Activated CD4-positive, alpha-beta memory T cell treated with anti-CD3 and anti-CD28 coated beads for 36 hours (primary cell): ENCODE measurements around the gene RASSF8. TPM values are rescaled to one million over a fixed set of nuclear protein-coding genes. Genes with fewer than 3 reads are reported as not detected.

ENCODE experiments used
- CTCF ChIA-PET: fragments of 350-600 bp; sonication (Branson Sonifier 250); formaldehyde crosslinking; loops from one replicate; lab custom pipeline; 2021; ENCODE audit warnings: antibody characterized with exemption, inconsistent platforms; lab: Charles Lee
- POLR2A ChIA-PET: fragments of 350-600 bp; sonication (Branson Sonifier 250); formaldehyde crosslinking; loops from one replicate; lab custom pipeline; 2021; ENCODE audit warnings: antibody characterized with exemption; lab: Charles Lee
- DNase-seq: peaks from one replicate; pipeline ENCODE4 v3.0.0-alpha.2; 2020
- H3K27ac Mint-ChIP-seq: one replicate; pipeline ENCODE4 v1.8.0; 2021; ENCODE audit warnings: mixed read lengths
- H3K27me3 Mint-ChIP-seq: one replicate; pipeline ENCODE4 v1.8.0; 2021; ENCODE audit warnings: mixed read lengths
- H3K36me3 Mint-ChIP-seq: one replicate; pipeline ENCODE4 v1.8.0; 2021; ENCODE audit warnings: mixed read lengths
- H3K4me1 Mint-ChIP-seq: one replicate; pipeline ENCODE4 v1.8.0; 2021; ENCODE audit warnings: low read depth, mixed read lengths
- H3K4me3 Mint-ChIP-seq: one replicate; pipeline ENCODE4 v1.8.0; 2021; ENCODE audit warnings: mild to moderate bottlenecking, mixed read lengths
- H3K9me3 Mint-ChIP-seq: one replicate; pipeline ENCODE4 v1.8.0; 2021; ENCODE audit warnings: mixed read lengths
- intact Hi-C: fragments of 100-400 bp; cut with micrococcal nuclease; formaldehyde crosslinking; loops from one replicate; pipeline ENCODE4 v1.15.1; 2023
- total RNA-seq, 2 experiments: library from RNA; stranded (reverse); gene quantifications; one replicate each; pipeline ENCODE4 v1.2.3, GENCODE V29; 2021

Gene RASSF8
- total RNA-seq, 2 experiments from 2014 or later = 0.26 to 0.29 TPM

DNA sequence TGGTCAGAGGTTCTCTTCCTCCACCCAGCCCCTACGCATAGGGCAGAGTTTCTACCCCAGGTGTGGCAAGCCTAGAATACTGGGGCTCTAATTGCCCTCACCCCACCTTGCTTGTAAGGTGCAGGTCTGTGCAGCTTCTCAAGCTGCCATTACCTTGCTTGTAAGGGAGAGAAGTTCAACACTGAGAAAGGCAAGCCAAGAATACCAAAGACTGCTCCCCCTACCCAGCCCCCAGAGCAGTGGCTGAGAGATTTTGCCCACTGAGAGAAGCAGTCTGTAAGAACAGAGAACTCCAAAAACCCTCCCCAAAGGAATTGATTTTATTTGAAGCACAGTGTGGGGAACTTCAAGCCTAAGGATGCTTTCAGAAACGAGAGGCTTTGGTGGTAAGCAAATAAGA, 63.1 kb downstream of the RASSF8 start:
- DNase-seq = no peak
- H3K4me1 Mint-ChIP-seq = no peaks in the 10 kb centered on the region
- ChIA-PET POLR2A (no interaction called here), CTCF (no interaction called here)
- intact Hi-C loops = no loop called here
- H3K36me3 Mint-ChIP-seq = no peaks in the 10 kb centered on the region
- no peak overlapping the region for H3K4me3 Mint-ChIP-seq
- H3K27me3 Mint-ChIP-seq = peaks cover 7% of the 10 kb centered on the region
- no peak overlapping the region for H3K27ac Mint-ChIP-seq
- no peaks in the 10 kb centered on the region for H3K9me3 Mint-ChIP-seq

DNA sequence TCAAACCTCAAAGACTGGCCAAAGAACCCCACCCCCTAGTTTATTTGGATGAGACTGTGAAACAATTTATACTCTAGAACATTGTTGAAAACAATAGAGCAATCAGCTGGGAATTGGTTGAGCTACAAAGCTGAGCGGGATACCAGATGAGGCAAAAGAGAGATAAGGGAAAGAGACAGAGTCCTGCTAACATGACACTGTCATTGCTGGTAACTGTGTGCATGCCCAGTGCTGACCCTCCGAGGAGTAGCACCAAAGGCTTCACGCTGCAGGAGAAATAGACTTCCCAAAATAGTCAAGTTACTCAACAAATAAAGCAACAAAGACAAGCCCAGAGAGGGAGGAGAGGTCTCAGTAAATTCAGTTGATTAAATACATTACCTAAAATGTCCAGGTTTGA, 63.6 kb downstream of the RASSF8 start:
- ChIA-PET CTCF (interaction anchor here (0.6 kb wide), 1 partner anchor 43 kb away, joined by 3 read pairs; no protein-coding TSS in a partner anchor), POLR2A (no interaction called here)
- intact Hi-C loops = no loop called here
- DNase-seq = no peak
- Mint-ChIP-seq H3K4me1 (no peaks in the 10 kb centered on the region), H3K27ac (no peak overlapping the region), H3K36me3 (no peaks in the 10 kb centered on the region), H3K9me3 (no peaks in the 10 kb centered on the region), H3K4me3 (no peak overlapping the region), H3K27me3 (peaks cover 7% of the 10 kb centered on the region)

DNA sequence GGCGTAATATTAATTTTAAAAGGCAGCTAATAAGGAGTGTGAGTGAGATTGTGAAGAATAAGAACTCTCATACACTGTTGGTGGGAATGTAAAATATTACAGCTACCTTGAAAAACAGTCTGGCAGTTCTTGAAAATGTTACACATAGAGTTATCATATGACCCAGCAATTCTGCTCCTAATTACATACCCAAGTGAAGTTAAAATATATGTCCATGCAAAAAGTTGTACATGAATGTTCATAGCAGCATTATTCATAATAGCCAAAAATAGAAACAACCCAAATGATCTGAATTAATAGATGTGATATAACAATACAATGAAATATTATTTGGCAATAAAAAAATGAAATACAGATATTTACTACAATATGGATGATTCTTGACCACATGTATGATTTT, 68.2 kb downstream of the RASSF8 start:
- no peak overlapping the region for H3K4me3 Mint-ChIP-seq
- peaks cover 3% of the 10 kb centered on the region for H3K27me3 Mint-ChIP-seq
- intact Hi-C loops = no loop called here
- no peaks in the 10 kb centered on the region for H3K4me1 Mint-ChIP-seq
- CTCF ChIA-PET = interaction anchor here (1.0 kb wide), 1 partner anchor 590 kb away, joined by 5 read pairs; no protein-coding TSS in a partner anchor
- no peaks in the 10 kb centered on the region for H3K9me3 Mint-ChIP-seq
- no peaks in the 10 kb centered on the region for H3K36me3 Mint-ChIP-seq
- POLR2A ChIA-PET = no interaction called here
- no peak for DNase-seq
- no peak overlapping the region for H3K27ac Mint-ChIP-seq

DNA sequence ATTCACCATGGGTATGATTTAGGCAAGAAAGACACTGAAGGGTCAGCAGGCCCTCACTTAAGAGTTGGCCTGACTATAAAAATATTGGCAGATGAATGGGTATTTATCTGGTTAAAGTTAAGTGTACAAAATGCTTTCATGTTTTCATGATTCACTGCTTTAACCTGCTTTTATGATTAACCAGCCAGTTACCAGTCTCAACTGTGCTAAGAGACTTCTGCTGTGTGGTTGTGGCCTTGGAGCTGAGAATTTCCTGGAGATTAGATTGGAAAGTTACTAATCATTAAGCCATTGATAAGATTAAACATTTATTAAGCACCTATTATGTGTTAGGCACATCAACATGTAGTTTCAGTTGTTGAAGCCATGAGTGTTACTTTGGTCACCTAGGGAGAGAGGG, 68.9 kb downstream of the RASSF8 start:
- ChIA-PET POLR2A (no interaction called here), CTCF (interaction anchor here (1.8 kb wide), 1 partner anchor 591 kb away, joined by 8 read pairs; no protein-coding TSS in a partner anchor)
- Mint-ChIP-seq H3K9me3 (no peaks in the 10 kb centered on the region), H3K4me1 (no peaks in the 10 kb centered on the region), H3K36me3 (no peaks in the 10 kb centered on the region), H3K4me3 (no peak overlapping the region), H3K27me3 (peaks cover 3% of the 10 kb centered on the region), H3K27ac (no peak overlapping the region)
- DNase-seq = no peak
- intact Hi-C loops = no loop called here

DNA sequence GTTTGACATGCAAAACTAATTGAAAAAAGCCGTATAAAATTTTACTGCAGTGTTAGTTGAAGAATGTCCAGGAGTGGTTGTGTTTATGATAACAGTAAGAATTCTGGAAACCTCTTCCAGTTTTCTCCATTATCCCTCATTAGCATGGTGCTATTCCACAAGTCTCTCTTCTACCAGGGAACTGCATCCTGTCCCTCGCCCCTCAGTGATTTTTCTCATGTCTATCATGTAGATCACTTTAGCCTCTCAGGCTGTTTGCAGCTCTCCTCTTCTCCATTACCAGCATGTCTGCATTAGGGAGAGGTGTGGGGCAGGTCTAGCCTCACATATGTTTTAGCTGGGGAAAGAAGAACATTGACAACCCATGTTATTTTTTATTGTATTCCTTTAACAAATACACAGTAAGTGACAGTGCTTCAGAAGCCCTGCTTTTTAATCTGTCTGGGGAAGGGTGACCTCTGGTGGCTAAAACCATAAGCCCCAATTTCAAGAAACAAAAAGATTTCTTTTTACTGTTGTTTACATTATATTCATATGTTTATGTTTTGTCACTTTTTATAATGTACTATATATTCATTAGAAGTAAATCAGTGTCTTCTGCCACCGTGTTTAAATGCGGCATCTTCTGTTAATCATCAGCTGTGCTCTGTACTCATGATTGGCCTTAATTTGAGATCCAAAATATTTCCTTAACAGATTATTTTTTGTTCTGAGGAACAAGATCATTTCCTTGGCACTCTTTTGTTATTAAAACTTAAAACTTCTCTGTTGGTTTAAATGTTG, 70.7 kb downstream of the RASSF8 start:
- H3K27me3 Mint-ChIP-seq = peaks cover 3% of the 10 kb centered on the region
- no peaks in the 10 kb centered on the region for H3K9me3 Mint-ChIP-seq
- H3K4me3 Mint-ChIP-seq = no peak overlapping the region
- CTCF ChIA-PET = interaction anchor here (0.7 to 1.8 kb wide), 5 partner anchors 9 to 596 kb away, joined by 3 to 8 read pairs (median 3); no protein-coding TSS in a partner anchor
- no peaks in the 10 kb centered on the region for H3K36me3 Mint-ChIP-seq
- DNase-seq = no peak
- POLR2A ChIA-PET = no interaction called here
- no peaks in the 10 kb centered on the region for H3K4me1 Mint-ChIP-seq
- intact Hi-C loops = loop anchor here (1.0 kb wide), 1 partner anchor 593 kb away; no protein-coding TSS in a partner anchor
- no peak overlapping the region for H3K27ac Mint-ChIP-seq

DNA sequence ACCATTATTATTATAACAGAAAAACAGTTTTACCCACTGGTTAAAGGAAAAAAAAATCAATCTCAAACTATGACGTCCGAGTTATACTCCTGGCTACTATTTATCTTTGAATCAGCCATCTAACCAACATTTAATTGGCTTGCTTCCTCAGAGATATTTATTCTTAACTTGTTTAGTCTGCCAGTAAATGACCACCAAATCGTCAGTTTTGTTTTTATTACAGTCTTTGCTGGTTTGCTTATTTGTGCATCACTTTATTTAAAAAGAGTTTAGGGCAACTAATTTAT, 71.2 kb downstream of the RASSF8 start:
- no peaks in the 10 kb centered on the region for H3K4me1 Mint-ChIP-seq

DNA sequence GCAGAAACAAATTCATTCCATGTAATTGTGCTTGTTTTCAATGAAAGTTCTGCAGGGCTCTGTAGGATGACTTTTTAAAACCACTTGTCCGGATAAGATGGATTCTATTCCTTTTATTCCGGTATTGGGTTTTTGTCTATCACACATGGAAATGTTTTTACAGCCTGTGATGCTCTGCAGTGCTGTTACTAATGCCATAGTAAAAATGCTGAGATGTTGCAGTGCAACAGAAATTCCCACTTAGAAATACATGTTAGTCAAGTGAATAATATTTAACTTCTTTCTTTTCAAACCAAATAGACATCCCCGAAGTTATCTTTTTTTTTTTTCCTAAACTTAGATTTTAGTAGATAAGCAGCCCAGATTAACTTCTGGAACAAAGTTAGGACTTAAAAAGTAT, 71.9 kb downstream of the RASSF8 start:
- Mint-ChIP-seq H3K27me3 (peaks cover 3% of the 10 kb centered on the region), H3K4me1 (no peaks in the 10 kb centered on the region), H3K4me3 (no peak overlapping the region), H3K9me3 (no peaks in the 10 kb centered on the region), H3K27ac (no peak overlapping the region), H3K36me3 (no peaks in the 10 kb centered on the region)
- ChIA-PET POLR2A (no interaction called here), CTCF (no interaction called here)
- intact Hi-C loops = no loop called here
- no peak for DNase-seq

More for the DNA sequence above, 71.2 kb downstream of the RASSF8 start:
- Mint-ChIP-seq H3K27ac (no peak overlapping the region), H3K36me3 (no peaks in the 10 kb centered on the region), H3K9me3 (no peaks in the 10 kb centered on the region), H3K27me3 (peaks cover 3% of the 10 kb centered on the region), H3K4me3 (no peak overlapping the region)
- intact Hi-C loops = loop anchor here (1.0 kb wide), 1 partner anchor 593 kb away; no protein-coding TSS in a partner anchor
- CTCF ChIA-PET = interaction anchor here (1.3 to 1.7 kb wide), 2 partner anchors 261 to 596 kb away, joined by 3 to 5 read pairs; no protein-coding TSS in a partner anchor
- DNase-seq = no peak
- POLR2A ChIA-PET = no interaction called here

DNA sequence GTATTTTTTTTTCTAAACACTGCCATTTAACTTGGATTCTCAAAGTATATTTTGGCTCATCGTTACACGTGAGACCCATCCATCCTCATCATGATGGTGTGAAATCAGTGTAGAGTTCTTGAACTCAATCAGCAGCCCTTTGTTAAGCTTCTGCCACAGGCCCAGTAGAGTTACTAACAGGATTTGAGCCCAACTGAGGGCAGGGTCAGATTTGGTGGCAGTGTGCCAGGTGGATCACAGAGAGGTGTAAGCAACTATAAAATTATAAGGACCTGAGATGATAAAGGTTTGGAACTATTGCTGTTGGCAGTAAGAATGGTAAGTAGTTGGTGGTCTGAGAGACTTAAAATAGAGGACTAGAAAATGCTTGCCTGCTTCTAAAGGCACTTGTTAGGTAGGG, 72.8 kb downstream of the RASSF8 start:
- Mint-ChIP-seq H3K27me3 (peaks cover 3% of the 10 kb centered on the region), H3K27ac (no peak overlapping the region), H3K4me1 (no peaks in the 10 kb centered on the region), H3K9me3 (no peaks in the 10 kb centered on the region), H3K36me3 (no peaks in the 10 kb centered on the region), H3K4me3 (no peak overlapping the region)
- no peak for DNase-seq
- intact Hi-C loops = no loop called here
- CTCF ChIA-PET = interaction anchor here (1.1 kb wide), 1 partner anchor 595 kb away, joined by 4 read pairs; no protein-coding TSS in a partner anchor
- POLR2A ChIA-PET = no interaction called here

DNA sequence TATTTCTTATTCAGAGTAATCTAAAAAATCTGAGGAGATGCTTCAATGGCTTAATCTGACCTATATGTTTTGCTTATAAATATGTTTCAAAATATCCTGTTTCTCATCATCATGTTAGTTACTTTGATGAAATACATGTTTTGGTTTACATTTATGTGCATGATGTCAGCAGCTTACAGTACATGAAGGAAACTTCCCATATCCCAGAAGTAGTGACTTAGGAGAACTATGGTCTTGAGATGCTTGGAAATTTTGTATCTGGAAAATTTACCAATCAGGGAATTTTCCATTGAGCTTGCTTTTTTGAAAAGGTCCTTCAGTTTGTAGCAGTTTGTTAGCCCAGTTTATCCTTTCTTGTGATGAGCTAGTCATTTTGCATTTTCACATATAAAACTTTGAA, 73.3 kb downstream of the RASSF8 start:
- ChIA-PET POLR2A (no interaction called here), CTCF (interaction anchor here (1.1 kb wide), 1 partner anchor 595 kb away, joined by 4 read pairs; no protein-coding TSS in a partner anchor)
- intact Hi-C loops = no loop called here
- DNase-seq = no peak
- peaks cover 3% of the 10 kb centered on the region for H3K27me3 Mint-ChIP-seq
- H3K9me3 Mint-ChIP-seq = no peaks in the 10 kb centered on the region
- no peak overlapping the region for H3K27ac Mint-ChIP-seq
- no peaks in the 10 kb centered on the region for H3K4me1 Mint-ChIP-seq
- no peaks in the 10 kb centered on the region for H3K36me3 Mint-ChIP-seq
- H3K4me3 Mint-ChIP-seq = no peak overlapping the region

DNA sequence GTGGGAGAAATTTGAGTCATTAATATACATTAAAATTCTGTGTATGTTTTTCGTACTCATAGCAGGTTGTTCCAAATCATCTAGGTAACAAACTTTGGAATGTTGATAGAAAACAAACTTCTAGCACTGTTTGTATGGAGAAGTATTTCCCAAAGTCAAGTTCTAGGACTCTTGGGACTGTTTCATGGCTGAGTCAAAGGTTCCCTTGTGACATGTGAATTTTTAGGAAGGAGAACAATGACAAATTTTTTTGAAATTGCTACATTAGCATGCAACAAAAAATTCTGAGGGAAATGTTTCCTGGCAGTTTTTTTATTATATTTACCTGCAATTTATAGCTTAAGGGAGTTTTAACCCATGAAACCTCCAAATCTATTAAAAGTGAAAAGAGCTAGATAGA, 73.8 kb downstream of the RASSF8 start:
- Mint-ChIP-seq H3K4me1 (no peaks in the 10 kb centered on the region), H3K36me3 (no peaks in the 10 kb centered on the region), H3K9me3 (no peaks in the 10 kb centered on the region), H3K27me3 (peaks cover 3% of the 10 kb centered on the region), H3K27ac (no peak overlapping the region), H3K4me3 (no peak overlapping the region)
- no peak for DNase-seq
- POLR2A ChIA-PET = no interaction called here
- CTCF ChIA-PET = interaction anchor here (1.1 to 1.2 kb wide), 2 partner anchors 9 to 596 kb away, joined by 4 read pairs; no protein-coding TSS in a partner anchor
- intact Hi-C loops = no loop called here

DNA sequence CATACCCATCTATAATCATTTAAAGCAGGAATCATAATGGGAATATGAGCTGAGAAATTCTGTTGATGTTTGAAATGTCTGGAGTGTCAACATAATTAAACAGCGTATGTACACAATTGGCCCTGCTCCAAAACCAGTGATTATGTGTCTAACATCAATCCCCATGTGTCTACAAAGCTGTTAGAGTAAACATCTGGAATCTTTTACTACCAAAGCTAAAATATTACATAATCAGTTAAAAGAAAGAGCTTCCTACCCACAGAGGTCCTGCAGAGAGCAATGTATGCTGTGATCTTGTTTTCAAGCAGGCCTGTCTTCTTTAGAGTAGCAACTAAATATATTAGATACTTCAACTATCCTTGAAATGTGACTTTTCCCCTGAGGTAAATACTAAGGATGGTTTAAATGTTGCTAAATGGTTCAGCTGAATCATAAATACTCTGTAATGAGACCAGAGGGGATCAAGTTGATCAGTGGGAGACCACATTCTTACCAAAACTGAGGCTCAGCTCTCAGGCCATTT, 74.3 kb downstream of the RASSF8 start:
- Mint-ChIP-seq H3K27me3 (no peaks in the 10 kb centered on the region), H3K4me1 (no peaks in the 10 kb centered on the region), H3K27ac (no peak overlapping the region), H3K36me3 (no peaks in the 10 kb centered on the region), H3K9me3 (no peaks in the 10 kb centered on the region), H3K4me3 (no peak overlapping the region)
- no peak for DNase-seq
- intact Hi-C loops = no loop called here
- CTCF ChIA-PET = interaction anchor here (1.0 to 1.2 kb wide), 3 partner anchors 9 to 596 kb away, joined by 3 to 4 read pairs (median 4); no protein-coding TSS in a partner anchor
- POLR2A ChIA-PET = no interaction called here

DNA sequence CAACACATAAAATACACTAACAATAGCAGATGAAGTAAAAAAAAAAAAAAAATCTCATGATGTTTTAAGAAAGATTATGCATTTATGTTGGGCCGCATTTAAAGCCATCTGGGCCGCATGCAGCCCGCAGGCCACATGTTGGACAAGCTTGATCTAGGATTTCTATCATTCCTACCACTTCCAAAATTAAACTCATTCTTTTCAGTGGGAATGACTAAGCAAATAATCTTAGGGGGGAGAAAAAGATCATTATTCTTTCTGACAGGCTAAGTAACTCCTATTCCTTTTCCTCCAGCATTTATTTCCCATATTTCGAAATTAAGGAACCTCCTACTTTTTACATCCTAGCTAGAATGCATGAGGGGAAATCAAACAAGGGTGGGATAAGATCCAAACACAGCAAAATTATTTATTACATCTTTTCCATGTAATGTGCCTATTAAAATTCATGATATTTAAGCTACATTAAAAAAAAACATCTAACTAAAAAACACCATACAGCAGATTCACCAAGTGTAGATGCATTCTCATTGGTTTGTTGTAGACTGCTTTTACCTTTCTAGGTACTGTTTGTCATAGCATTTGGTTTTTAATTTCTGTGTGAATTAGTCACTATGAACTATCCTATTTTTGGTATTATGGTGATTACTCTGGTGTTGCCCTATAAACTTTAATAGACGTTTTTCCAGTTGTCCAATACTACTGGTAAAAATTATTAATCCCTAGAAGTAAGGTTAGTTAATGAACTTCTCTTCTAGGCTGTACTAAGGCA, 76.1 kb downstream of the RASSF8 start:
- H3K27me3 Mint-ChIP-seq = no peaks in the 10 kb centered on the region

More for the DNA sequence above, 76.1 kb downstream of the RASSF8 start:
- no peaks in the 10 kb centered on the region for H3K9me3 Mint-ChIP-seq
- H3K4me3 Mint-ChIP-seq = no peak overlapping the region
- H3K4me1 Mint-ChIP-seq = no peaks in the 10 kb centered on the region
- no peak overlapping the region for H3K27ac Mint-ChIP-seq
- intact Hi-C loops = no loop called here
- no peaks in the 10 kb centered on the region for H3K36me3 Mint-ChIP-seq
- POLR2A ChIA-PET = no interaction called here
- CTCF ChIA-PET = no interaction called here
- no peak for DNase-seq
